OCI-LY1 (cell line): ENCODE results near the gene BNIP3.

Experiments used
- CTCF ChIP-seq: fragments of 200-600 bp; sonication (generic), shearing (Covaris generic); IDR thresholded peaks from 2 replicates; pipeline ENCODE4 v1.5.1; 2017; ENCODE audit warnings: mild to moderate bottlenecking, antibody characterized with exemption, low read length, moderate library complexity, mixed read lengths
- EZH2 ChIP-seq: fragments of 200-600 bp; sonication (generic), shearing (Covaris generic); IDR thresholded peaks from 2 replicates; pipeline ENCODE4 v1.8.0; 2017; ENCODE audit warnings: borderline replicate concordance, mixed run types, mild to moderate bottlenecking, antibody characterized with exemption, low read length, moderate library complexity, mixed read lengths

GRCh38 chr10:132001238-132001972, 19.7 kb upstream of the BNIP3 start:
- TF ChIP-seq EZH2 (no peak), CTCF (no peak)
